ENCODE data around the gene LY6G6C. TPM values are rescaled to one million over a fixed set of nuclear protein-coding genes. Genes with fewer than 3 reads are reported as not detected.
A peak's percentile ranks its signal among the peaks of the same experiment; 100 is the strongest.

LY6G6C gene
- total RNA-seq, 1 experiment from 2014 or later = 0.80 TPM

- TF ChIP-seq CTCF (conservative IDR thresholded peaks at IDR 0.05; ENCODE audit: low read depth, low read length) = no peak
- TF ChIP-seq EZH2 (IDR thresholded peaks at IDR 0.05; ENCODE audit: borderline replicate concordance, low read depth, low read length, poor library complexity, severe bottlenecking) = no peak
- intact Hi-C loops (cut with micrococcal nuclease; ENCODE audit: unreplicated experiment) = no loop called here
Observed at GRCh38 chr6:31741815-31742214, 20.3 kb upstream of the LY6G6C start.

GRCh38 chr6:31740397-31741223, 19.1 kb upstream of the LY6G6C start:
- Histone ChIP-seq H3K4me1 (ENCODE audit: insufficient read depth, low read length, poor library complexity, severe bottlenecking) (peaks cover 35% of the 10 kb centered on the region), H3K9me3 (ENCODE audit: low read depth, low read length, poor library complexity, severe bottlenecking) (no peaks in the 10 kb centered on the region), H3K27me3 (replicated peaks; ENCODE audit: insufficient read depth, low read depth, low read length, poor library complexity) (no peaks in the 10 kb centered on the region), H3K4me3 (ENCODE audit: low read depth, low read length, poor library complexity, severe bottlenecking) (peak overlapping the region; percentile 71), H3K36me3 (ENCODE audit: insufficient read depth, low read length, poor library complexity, severe bottlenecking) (peaks cover 35% of the 10 kb centered on the region), H3K27ac (ENCODE audit: low read depth, low read length, poor library complexity, severe bottlenecking) (peak overlapping the region; percentile 95)
- TF ChIP-seq CTCF (conservative IDR thresholded peaks at IDR 0.05; ENCODE audit: low read depth, low read length) (no peak), EZH2 (IDR thresholded peaks at IDR 0.05; ENCODE audit: borderline replicate concordance, low read depth, low read length, poor library complexity, severe bottlenecking) (no peak)
- peak; percentile 55 for DNase-seq (ENCODE audit: low spot score)
- intact Hi-C loops (cut with micrococcal nuclease; ENCODE audit: unreplicated experiment) = no loop called here
- ChIA-PET CTCF (interaction anchor here (0.6 to 2.0 kb wide), 2 partner anchors 29 to 90 kb away, joined by 3 to 12 read pairs; no protein-coding TSS in a partner anchor), POLR2A (ENCODE audit: low non-redundant PET) (interaction anchor here (0.8 kb wide), 1 partner anchor 82 kb away, joined by 4 read pairs; no protein-coding TSS in a partner anchor)
- BruUV-seq (replicated peaks) = no TSS peak

More at GRCh38 chr6:31741815-31742214, 20.3 kb upstream of the LY6G6C start:
- H3K27me3 ChIP-seq (replicated peaks; ENCODE audit: insufficient read depth, low read depth, low read length, poor library complexity) = no peaks in the 10 kb centered on the region
- peaks cover 32% of the 10 kb centered on the region for H3K4me1 ChIP-seq (ENCODE audit: insufficient read depth, low read length, poor library complexity, severe bottlenecking)
- H3K27ac ChIP-seq (ENCODE audit: low read depth, low read length, poor library complexity, severe bottlenecking) = peak overlapping the region; percentile 0
- no peak overlapping the region for H3K4me3 ChIP-seq (ENCODE audit: low read depth, low read length, poor library complexity, severe bottlenecking)
- no peak for DNase-seq (ENCODE audit: low spot score)
- peaks cover 35% of the 10 kb centered on the region for H3K36me3 ChIP-seq (ENCODE audit: insufficient read depth, low read length, poor library complexity, severe bottlenecking)
- no peaks in the 10 kb centered on the region for H3K9me3 ChIP-seq (ENCODE audit: low read depth, low read length, poor library complexity, severe bottlenecking)
- ChIA-PET CTCF (interaction anchor here (0.7 kb wide), 1 partner anchor 49 kb away, joined by 5 read pairs; no protein-coding TSS in a partner anchor), POLR2A (ENCODE audit: low non-redundant PET) (no interaction called here)
- BruUV-seq (replicated peaks) = no TSS peak

GRCh38 chr6:31739639-31740396, 18.3 kb upstream of the LY6G6C start, which contains the start of gene MSH5:
Gene MSH5 (plus strand): TSS chr6:31740005. CDS start chr6:31740467, 462 bp downstream.
- Histone ChIP-seq H3K9me3 (ENCODE audit: low read depth, low read length, poor library complexity, severe bottlenecking) (no peaks in the 10 kb centered on the region), H3K27ac (ENCODE audit: low read depth, low read length, poor library complexity, severe bottlenecking) (peak within 1 kb of the TSS; percentile 95), H3K27me3 (replicated peaks; ENCODE audit: insufficient read depth, low read depth, low read length, poor library complexity) (no peaks in the 10 kb centered on the region), H3K4me3 (ENCODE audit: low read depth, low read length, poor library complexity, severe bottlenecking) (peak within 1 kb of the TSS; percentile 71), H3K4me1 (ENCODE audit: insufficient read depth, low read length, poor library complexity, severe bottlenecking) (peaks cover 36% of the 10 kb centered on the region), H3K36me3 (ENCODE audit: insufficient read depth, low read length, poor library complexity, severe bottlenecking) (peaks cover 35% of the 10 kb centered on the region)
- BruUV-seq (replicated peaks) = TSS peak; percentile 50
- ChIA-PET POLR2A (ENCODE audit: low non-redundant PET) (interaction anchor here (0.6 to 1.3 kb wide), 4 partner anchors 10 to 88 kb away, joined by 3 to 8 read pairs (median 5); partner anchors contain the start of genes HSPA1A, HSPA1B and HSPA1L), CTCF (interaction anchor here (2.0 kb wide), 1 partner anchor 30 kb away, joined by 12 read pairs; no protein-coding TSS in a partner anchor)
- TF ChIP-seq EZH2 (IDR thresholded peaks at IDR 0.05; ENCODE audit: borderline replicate concordance, low read depth, low read length, poor library complexity, severe bottlenecking) = no peak
- TF ChIP-seq CTCF (conservative IDR thresholded peaks at IDR 0.05; ENCODE audit: low read depth, low read length) = no peak
- intact Hi-C loops (cut with micrococcal nuclease; ENCODE audit: unreplicated experiment) = loop anchor here (2.0 to 10.0 kb wide), 3 partner anchors 52 to 195 kb away; partner anchors contain the start of genes ATP6V1G2, DDX39B, GPANK1 and NFKBIL1
- DNase-seq (ENCODE audit: low spot score) = peak; percentile 100
